NCI-H187 (cell line): ENCODE results near the gene HS3ST3B1.

ENCODE experiments used
- DNase-seq, 2 experiments: peaks; one replicate each; lab custom pipeline; 2025; lab: John Stamatoyannopoulos, UW

The HS3ST3B1 gene

GRCh38 chr17:14354807-14355206 is 53.9 kb downstream of the HS3ST3B1 start:
- DNase-seq: no peak

- no peak for DNase-seq
Observed at GRCh38 chr17:14355556-14355955, 54.7 kb downstream of the HS3ST3B1 start.

GRCh38 chr17:14359163-14360020 is 58.5 kb downstream of the HS3ST3B1 start:
- no peak for DNase-seq

- no peak for DNase-seq
Observed at GRCh38 chr17:14360856-14361255, 60.0 kb downstream of the HS3ST3B1 start.

- DNase-seq: no peak
Observed at GRCh38 chr17:14361470-14361869, 60.6 kb downstream of the HS3ST3B1 start.

- no peak for DNase-seq
Observed at GRCh38 chr17:14361945-14362508, 61.1 kb downstream of the HS3ST3B1 start.

GRCh38 chr17:14366199-14366598 is 65.3 kb downstream of the HS3ST3B1 start:
- no peak for DNase-seq

GRCh38 chr17:14372461-14372860 is 71.6 kb downstream of the HS3ST3B1 start:
- DNase-seq: no peak

- no peak for DNase-seq
Observed at GRCh38 chr17:14372905-14373613, 72.2 kb downstream of the HS3ST3B1 start.

GRCh38 chr17:14373614-14374259 is 72.9 kb downstream of the HS3ST3B1 start:
- no peak for DNase-seq

- no peak for DNase-seq
Observed at GRCh38 chr17:14374268-14374667, 73.4 kb downstream of the HS3ST3B1 start.

GRCh38 chr17:14376666-14377065 is 75.8 kb downstream of the HS3ST3B1 start:
- DNase-seq: no peak

GRCh38 chr17:14381606-14382005 is 80.7 kb downstream of the HS3ST3B1 start:
- DNase-seq: no peak

- DNase-seq: no peak
Observed at GRCh38 chr17:14387036-14387435, 86.2 kb downstream of the HS3ST3B1 start.

- no peak for DNase-seq
Observed at GRCh38 chr17:14389681-14390080, 88.8 kb downstream of the HS3ST3B1 start.

GRCh38 chr17:14393723-14394122 is 92.8 kb downstream of the HS3ST3B1 start:
- no peak for DNase-seq

- no peak for DNase-seq
Observed at GRCh38 chr17:14395255-14395654, 94.4 kb downstream of the HS3ST3B1 start.

GRCh38 chr17:14396547-14396946 is 95.7 kb downstream of the HS3ST3B1 start:
- no peak for DNase-seq

- no peak for DNase-seq
Observed at GRCh38 chr17:14398766-14399165, 97.9 kb downstream of the HS3ST3B1 start.
